OCI-LY1 (cell line): Measurements from ENCODE around the gene MRPL58.
"Not testable (repeated sequence)": the region's sequence is repeated elsewhere in the genome, so short reads cannot be mapped to it uniquely, and the experiment has no call there.

Experiments used
- H2AFZ ChIP-seq: fragments of 200-600 bp; sonication (generic), shearing (Covaris generic); 2 replicates; pipeline ENCODE4 v1.6.0; 2014; ENCODE audit warnings: antibody characterized with exemption, mild to moderate bottlenecking, low read length
- H3F3A ChIP-seq: fragments of 200-600 bp; sonication (generic), shearing (Covaris generic); 2 replicates; pipeline ENCODE4 v1.6.0; 2014; ENCODE audit warnings: mild to moderate bottlenecking, antibody characterized with exemption, low read length, moderate library complexity; ENCODE audit not compliant: insufficient read depth
- H3K27ac ChIP-seq: fragments of 200-600 bp; sonication (generic); 2 replicates; pipeline ENCODE4 v1.5.1; 2014; ENCODE audit warnings: low read length, mixed run types, mild to moderate bottlenecking, low read depth; ENCODE audit not compliant: poor library complexity, severe bottlenecking
- H3K27me3 ChIP-seq: fragments of 200-600 bp; sonication (generic); 2 replicates; pipeline ENCODE4 v1.6.0; 2014; ENCODE audit warnings: antibody characterized with exemption, mild to moderate bottlenecking, low read length, moderate library complexity; ENCODE audit not compliant: insufficient read depth
- H3K36me3 ChIP-seq: fragments of 200-600 bp; sonication (generic); 2 replicates; pipeline ENCODE4 v1.6.1; 2014; ENCODE audit warnings: mild to moderate bottlenecking, antibody characterized with exemption, low read length, moderate library complexity, mixed read lengths; ENCODE audit not compliant: insufficient read depth
- H3K4me1 ChIP-seq: fragments of 200-600 bp; sonication (generic); 2 replicates; pipeline ENCODE4 v1.5.1; 2014; ENCODE audit warnings: mild to moderate bottlenecking, low read length, moderate library complexity; ENCODE audit not compliant: insufficient read depth, severe bottlenecking
- H3K4me2 ChIP-seq: fragments of 200-600 bp; sonication (generic), shearing (Covaris generic); 2 replicates; pipeline ENCODE4 v1.6.1; 2014; ENCODE audit warnings: low read length
- H3K4me3 ChIP-seq: fragments of 200-600 bp; sonication (generic); 2 replicates; pipeline ENCODE4 v1.5.1; 2014; ENCODE audit warnings: low read length, low read depth, mild to moderate bottlenecking, mixed read lengths; ENCODE audit not compliant: poor library complexity, severe bottlenecking
- H3K79me2 ChIP-seq: fragments of 200-600 bp; shearing (Covaris generic); 2 replicates; pipeline ENCODE4 v1.6.1; 2016; ENCODE audit warnings: mixed run types, low read length, mixed read lengths; ENCODE audit not compliant: insufficient read depth
- H3K9ac ChIP-seq: fragments of 200-600 bp; sonication (generic), shearing (Covaris generic); 2 replicates; pipeline ENCODE4 v1.6.1; 2014; ENCODE audit warnings: mild to moderate bottlenecking, low read length, mixed read lengths
- H3K9me2 ChIP-seq: fragments of 200-600 bp; sonication (generic), shearing (Covaris generic); 2 replicates; pipeline ENCODE4 v1.6.1; 2014; ENCODE audit warnings: low read depth, mild to moderate bottlenecking, low read length, mixed read lengths
- H3K9me3 ChIP-seq: fragments of 200-600 bp; shearing (Covaris generic); 2 replicates; pipeline ENCODE4 v1.6.1; 2014; ENCODE audit warnings: low read length, mixed read lengths
- H4K20me1 ChIP-seq: fragments of 200-600 bp; sonication (generic), shearing (Covaris generic); 2 replicates; pipeline ENCODE4 v1.6.0; 2016; ENCODE audit warnings: mild to moderate bottlenecking, low read length; ENCODE audit not compliant: insufficient read depth
- CTCF ChIP-seq: fragments of 200-600 bp; sonication (generic), shearing (Covaris generic); IDR thresholded peaks from 2 replicates; pipeline ENCODE4 v1.5.1; 2017; ENCODE audit warnings: mild to moderate bottlenecking, antibody characterized with exemption, low read length, moderate library complexity, mixed read lengths
- EZH2 ChIP-seq: fragments of 200-600 bp; sonication (generic), shearing (Covaris generic); IDR thresholded peaks from 2 replicates; pipeline ENCODE4 v1.8.0; 2017; ENCODE audit warnings: borderline replicate concordance, mixed run types, mild to moderate bottlenecking, antibody characterized with exemption, low read length, moderate library complexity, mixed read lengths

The MRPL58 gene

GRCh38 chr17:74964988-74965622 is 47.4 kb upstream of the MRPL58 start:
- no peaks in the 10 kb centered on the region for H3K9me3 ChIP-seq
- no peaks in the 10 kb centered on the region for H4K20me1 ChIP-seq
- H3K27ac ChIP-seq, result no peak overlapping the region
- H3K4me1 ChIP-seq, result peaks cover 3% of the 10 kb centered on the region
- no peak overlapping the region for H3K9ac ChIP-seq
- TF ChIP-seq CTCF (no peak), EZH2 (no peak)
- no peaks in the 10 kb centered on the region for H3F3A ChIP-seq
- no peaks in the 10 kb centered on the region for H3K79me2 ChIP-seq
- H3K4me3 ChIP-seq, result no peak overlapping the region
- no peak overlapping the region for H3K4me2 ChIP-seq
- H3K9me2 ChIP-seq, result no peaks in the 10 kb centered on the region
- H3K36me3 ChIP-seq, result no peaks in the 10 kb centered on the region
- no peak overlapping the region for H2AFZ ChIP-seq
- H3K27me3 ChIP-seq, result no peaks in the 10 kb centered on the region; the same call in 1 of the 2 replicates

- H3K36me3 ChIP-seq, result no peaks in the 10 kb centered on the region
- no peaks in the 10 kb centered on the region for H3F3A ChIP-seq
- H3K27me3 ChIP-seq, result no peaks in the 10 kb centered on the region; the same call in 1 of the 2 replicates
- no peaks in the 10 kb centered on the region for H3K9me2 ChIP-seq
- no peak overlapping the region for H3K4me3 ChIP-seq
- no peak overlapping the region for H3K27ac ChIP-seq
- TF ChIP-seq EZH2 (no peak), CTCF (no peak)
- no peak overlapping the region for H3K4me2 ChIP-seq
- H2AFZ ChIP-seq, result no peak overlapping the region
- H3K9ac ChIP-seq, result no peak overlapping the region
- no peaks in the 10 kb centered on the region for H4K20me1 ChIP-seq
- no peaks in the 10 kb centered on the region for H3K79me2 ChIP-seq
- peaks cover 6% of the 10 kb centered on the region for H3K4me1 ChIP-seq
- no peaks in the 10 kb centered on the region for H3K9me3 ChIP-seq
These were observed 44.1 kb upstream of the MRPL58 start for GRCh38 chr17:74968361-74968780.

GRCh38 chr17:74969501-74969900 is 43.0 kb upstream of the MRPL58 start:
- not testable (repeated sequence) for H3F3A ChIP-seq, H3K4me1 ChIP-seq, H3K4me3 ChIP-seq, H4K20me1 ChIP-seq, H3K9ac ChIP-seq, H3K27me3 ChIP-seq, H3K36me3 ChIP-seq, H3K79me2 ChIP-seq, H3K27ac ChIP-seq, H3K4me2 ChIP-seq, H3K9me2 ChIP-seq, H3K9me3 ChIP-seq, H2AFZ ChIP-seq

GRCh38 chr17:74970395-74970794 is 42.1 kb upstream of the MRPL58 start:
- H3K36me3 ChIP-seq, result no peaks in the 10 kb centered on the region
- H3K4me2 ChIP-seq, result no peak overlapping the region
- no peak overlapping the region for H3K27ac ChIP-seq
- TF ChIP-seq CTCF (no peak), EZH2 (no peak)
- no peak overlapping the region for H3K9ac ChIP-seq
- H3K4me1 ChIP-seq, result peaks cover 6% of the 10 kb centered on the region
- no peaks in the 10 kb centered on the region for H3F3A ChIP-seq
- H3K79me2 ChIP-seq, result no peaks in the 10 kb centered on the region
- H3K9me2 ChIP-seq, result no peaks in the 10 kb centered on the region
- H4K20me1 ChIP-seq, result no peaks in the 10 kb centered on the region
- no peaks in the 10 kb centered on the region; the same call in 1 of the 2 replicates for H3K27me3 ChIP-seq
- no peak overlapping the region for H2AFZ ChIP-seq
- H3K9me3 ChIP-seq, result no peaks in the 10 kb centered on the region
- no peak overlapping the region for H3K4me3 ChIP-seq
